ENCODE results near the gene WBP2.

DNA sequence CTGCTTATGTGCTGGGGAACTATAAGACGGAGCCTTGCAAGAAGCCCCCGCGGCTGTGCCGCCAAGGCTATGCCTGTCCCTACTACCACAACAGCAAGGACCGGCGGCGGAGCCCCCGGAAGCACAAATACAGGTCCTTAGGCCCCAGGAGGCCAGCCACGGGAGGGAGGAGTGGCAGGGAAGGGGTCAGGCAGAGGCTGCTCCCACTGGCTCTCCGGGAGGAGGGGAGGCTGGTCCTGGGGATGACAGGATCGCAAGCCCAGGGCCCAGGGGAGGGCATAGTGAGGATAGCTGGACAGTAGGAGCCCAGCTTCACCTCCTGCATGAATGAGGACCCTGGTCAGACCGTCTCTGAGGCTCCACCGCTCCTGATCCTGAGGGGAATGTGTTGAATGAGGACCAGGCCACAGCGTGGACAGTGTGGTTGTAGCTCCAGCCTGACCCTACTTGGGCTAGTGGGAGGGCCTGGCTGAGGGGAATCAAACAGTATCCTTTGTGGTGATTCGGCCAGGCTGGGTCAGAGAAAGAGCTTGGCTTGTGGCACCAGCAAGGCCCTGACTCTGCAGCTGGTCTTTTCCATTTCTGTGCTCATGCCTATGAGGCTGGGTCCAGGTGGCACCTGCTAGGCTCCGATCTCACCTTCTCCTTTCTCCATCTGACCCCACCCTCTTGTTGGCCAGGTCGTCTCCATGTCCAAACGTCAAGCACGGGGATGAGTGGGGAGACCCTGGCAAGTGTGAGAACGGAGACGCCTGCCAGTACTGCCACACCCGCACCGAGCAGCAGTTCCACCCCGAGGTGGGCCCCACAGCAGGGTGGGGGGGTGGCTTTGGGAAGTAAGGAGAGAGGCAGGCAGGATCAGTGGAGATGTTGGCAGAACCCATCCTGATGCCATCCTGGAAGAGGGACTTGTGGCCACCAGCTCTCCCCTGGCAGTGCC, 41.8 kb downstream of the WBP2 start:
- TF ChIP-seq POLR2A (IDR thresholded peaks at IDR 0.05; ENCODE audit: low read depth, low read length) (no peak), SPI1 (IDR thresholded peaks at IDR 0.05; ENCODE audit: low read depth, low read length) (no peak), TAF1 (IDR thresholded peaks at IDR 0.05; ENCODE audit: low read depth, low read length) (no peak), POLR2AphosphoS5 (IDR thresholded peaks at IDR 0.05; ENCODE audit: low read depth, low read length) (no peak)

Measured in GM12891 (cell line).